ENCODE data around the gene LCP1.

GRCh38 chr13:46145950-46146349 is 36.0 kb downstream of the LCP1 start:
- TF ChIP-seq, protein P1, sequence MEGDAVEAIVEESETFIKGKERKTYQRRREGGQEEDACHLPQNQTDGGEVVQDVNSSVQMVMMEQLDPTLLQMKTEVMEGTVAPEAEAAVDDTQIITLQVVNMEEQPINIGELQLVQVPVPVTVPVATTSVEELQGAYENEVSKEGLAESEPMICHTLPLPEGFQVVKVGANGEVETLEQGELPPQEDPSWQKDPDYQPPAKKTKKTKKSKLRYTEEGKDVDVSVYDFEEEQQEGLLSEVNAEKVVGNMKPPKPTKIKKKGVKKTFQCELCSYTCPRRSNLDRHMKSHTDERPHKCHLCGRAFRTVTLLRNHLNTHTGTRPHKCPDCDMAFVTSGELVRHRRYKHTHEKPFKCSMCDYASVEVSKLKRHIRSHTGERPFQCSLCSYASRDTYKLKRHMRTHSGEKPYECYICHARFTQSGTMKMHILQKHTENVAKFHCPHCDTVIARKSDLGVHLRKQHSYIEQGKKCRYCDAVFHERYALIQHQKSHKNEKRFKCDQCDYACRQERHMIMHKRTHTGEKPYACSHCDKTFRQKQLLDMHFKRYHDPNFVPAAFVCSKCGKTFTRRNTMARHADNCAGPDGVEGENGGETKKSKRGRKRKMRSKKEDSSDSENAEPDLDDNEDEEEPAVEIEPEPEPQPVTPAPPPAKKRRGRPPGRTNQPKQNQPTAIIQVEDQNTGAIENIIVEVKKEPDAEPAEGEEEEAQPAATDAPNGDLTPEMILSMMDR (IDR thresholded peaks at IDR 0.05; ENCODE audit: low read length) = no peak
- TF ChIP-seq EZH2 (IDR thresholded peaks at IDR 0.05; ENCODE audit: borderline replicate concordance, low read length) = no peak
